ENCODE results near the gene NKTR.

The NKTR gene

DNA sequence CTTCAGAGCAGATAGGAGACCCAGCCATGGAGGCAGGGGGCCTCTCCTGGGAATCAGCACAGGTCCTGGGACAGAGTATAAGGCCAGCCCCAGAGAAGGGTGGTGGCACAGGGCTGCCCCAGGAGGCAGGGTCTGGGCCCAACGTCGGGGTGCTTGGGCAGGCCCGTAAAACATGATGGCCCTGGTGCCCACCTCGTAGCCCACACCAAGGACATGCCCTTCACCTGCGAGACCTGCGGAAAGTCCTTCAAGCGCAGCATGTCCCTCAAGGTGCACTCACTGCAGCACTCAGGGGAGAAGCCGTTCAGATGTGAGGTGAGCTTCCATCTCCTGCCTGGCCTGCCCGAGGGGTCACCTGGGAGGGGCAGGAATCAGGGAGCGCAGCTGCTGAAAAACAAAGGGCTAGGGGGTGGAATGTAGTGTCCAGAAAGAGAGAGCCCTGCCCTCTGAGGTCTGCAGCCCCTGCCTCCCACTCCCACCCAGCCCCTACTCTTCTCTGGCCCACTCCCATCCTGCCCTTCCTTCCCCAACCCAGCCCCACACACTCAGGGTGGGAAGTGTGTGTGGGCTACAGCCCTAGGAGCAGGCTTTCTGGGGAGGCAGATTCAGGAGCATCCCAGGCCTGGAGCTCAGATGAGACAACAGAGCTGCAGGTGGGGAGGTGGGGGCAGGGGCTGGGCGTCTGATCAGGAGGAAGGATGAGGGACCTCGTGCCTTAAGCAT is 62.5 kb downstream of the NKTR start:
- no peak for DNase-seq

GRCh38 chr3:42663581-42664437 is 63.3 kb downstream of the NKTR start:
- no peak for DNase-seq

DNA sequence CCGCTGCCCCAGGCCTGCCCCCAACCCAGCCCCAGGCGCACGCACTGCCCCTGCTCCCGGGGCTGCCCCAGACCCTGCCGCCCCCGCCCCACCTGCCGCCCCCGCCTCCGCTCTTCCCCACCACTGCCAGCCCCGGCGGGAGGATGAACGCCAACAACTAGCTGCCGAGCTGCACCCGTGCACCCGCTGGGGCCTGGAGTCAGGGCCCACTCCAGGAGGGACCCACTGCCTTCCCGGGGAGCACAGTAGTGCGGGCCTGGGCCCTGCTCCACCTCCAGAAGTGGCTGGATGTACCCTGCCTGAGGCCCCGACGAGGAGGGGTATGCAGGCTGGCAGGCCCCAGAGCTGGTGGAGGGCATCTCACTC is 63.9 kb downstream of the NKTR start:
- no peak for DNase-seq

DNA sequence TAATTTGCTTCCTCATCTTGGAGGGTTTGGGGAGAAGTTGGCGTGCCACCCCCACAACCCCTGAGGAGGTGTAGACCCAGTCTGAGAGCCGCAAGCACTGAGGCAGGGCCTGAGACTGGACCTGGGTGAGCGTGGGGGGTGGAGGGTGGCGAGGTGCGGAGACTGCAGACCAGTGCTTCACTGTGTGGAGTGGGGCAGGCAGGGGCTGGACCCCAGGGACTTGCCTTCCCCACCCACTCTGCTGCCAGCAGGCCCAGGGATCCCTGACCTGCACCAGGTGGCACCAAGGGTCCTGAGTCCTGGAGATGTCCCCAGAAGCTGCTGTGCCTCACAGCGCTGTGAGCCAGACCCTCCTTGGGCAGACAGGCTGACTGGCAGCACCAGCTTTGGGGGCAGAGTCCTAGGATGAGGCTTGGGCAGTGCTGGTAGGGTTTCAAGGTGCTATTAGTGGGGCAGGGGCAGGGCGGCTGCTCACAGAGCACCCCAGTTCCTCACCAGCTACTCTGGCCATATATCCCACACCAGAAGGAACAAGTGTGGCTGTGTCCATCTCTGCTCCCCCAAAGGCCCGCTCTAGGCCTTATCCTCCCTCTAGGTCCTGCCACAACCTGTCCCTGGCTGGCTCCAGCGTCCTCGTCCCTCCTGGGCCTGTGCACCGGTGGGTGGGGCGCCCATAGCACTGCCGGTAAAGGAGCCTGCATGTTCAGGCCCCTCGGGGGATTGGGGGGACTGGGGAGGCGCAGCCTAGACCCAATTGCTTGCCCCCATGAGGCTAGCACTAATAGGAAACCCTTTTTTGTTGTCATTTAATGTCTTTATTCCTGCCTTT is 64.8 kb downstream of the NKTR start:
- no peak for DNase-seq

GRCh38 chr3:42666022-42666421 is 65.5 kb downstream of the NKTR start:
- DNase-seq: no peak

- no peak for DNase-seq
These were observed 66.1 kb downstream of the NKTR start for GRCh38 chr3:42666577-42666998.

DNA sequence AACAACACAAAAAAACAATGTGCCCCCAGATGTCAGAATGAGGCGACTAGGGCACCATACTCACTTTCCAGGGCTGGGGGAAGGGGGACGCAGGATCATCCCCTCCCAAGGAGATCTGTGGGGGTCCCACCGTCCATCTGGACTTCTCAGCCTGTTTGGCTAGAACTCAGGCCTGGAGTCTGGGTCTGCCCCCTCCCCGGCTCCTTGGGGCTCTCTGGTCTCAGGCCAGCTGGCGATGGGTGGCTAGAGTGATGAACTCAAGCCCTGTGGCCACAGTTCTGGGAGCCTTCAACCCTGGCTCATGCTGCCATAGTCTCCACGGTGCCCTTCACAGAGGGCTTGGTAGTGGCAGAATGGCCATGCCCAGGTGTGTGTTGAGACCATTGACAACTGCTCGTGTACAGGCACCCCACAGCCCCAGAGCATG is 66.6 kb downstream of the NKTR start:
- DNase-seq: no peak

DNA sequence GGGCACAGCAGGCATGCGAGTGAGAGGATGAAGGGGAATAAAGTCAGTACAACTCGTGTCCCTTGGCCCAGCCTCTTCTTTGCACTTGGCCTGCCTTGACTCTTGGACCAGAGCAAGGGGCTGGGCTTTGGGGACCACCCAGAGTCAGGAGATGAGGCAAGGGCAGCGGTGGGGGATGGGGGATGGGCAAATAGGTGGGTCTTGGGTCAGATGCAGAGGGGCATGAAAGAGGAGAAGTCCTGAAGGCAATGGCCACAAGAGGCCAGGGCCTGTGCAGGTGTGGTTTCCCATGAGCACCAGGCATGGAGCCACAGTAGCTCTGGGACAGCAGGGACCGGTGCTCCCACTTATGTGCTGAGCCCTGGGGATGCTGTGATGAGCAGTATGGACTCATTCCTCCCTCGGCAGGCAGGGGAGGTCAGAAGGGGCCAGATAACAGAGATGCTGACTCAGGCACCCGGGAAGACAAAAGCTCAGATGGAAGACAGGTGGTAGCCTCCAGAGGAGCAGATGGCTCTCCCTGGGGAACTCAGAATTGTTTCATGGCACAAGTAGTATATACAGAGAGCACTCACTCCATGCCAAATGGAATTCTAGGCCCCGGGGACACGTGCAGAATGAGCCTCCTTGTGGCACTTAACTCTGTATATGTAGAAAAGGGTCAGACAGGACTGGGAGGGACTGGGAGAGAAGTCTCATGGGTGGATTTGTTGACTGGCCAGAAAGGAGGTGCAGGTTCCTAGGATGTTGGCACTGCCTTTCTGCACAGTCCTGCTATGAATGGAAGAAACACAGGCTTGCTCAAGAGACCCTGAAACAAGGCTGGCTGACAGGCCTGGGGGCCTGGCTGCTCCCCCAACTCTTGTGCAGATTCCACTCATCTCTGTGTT is 67.3 kb downstream of the NKTR start:
- no peak for DNase-seq

- DNase-seq: no peak
These were observed 67.9 kb downstream of the NKTR start for GRCh38 chr3:42668413-42668760.

DNA sequence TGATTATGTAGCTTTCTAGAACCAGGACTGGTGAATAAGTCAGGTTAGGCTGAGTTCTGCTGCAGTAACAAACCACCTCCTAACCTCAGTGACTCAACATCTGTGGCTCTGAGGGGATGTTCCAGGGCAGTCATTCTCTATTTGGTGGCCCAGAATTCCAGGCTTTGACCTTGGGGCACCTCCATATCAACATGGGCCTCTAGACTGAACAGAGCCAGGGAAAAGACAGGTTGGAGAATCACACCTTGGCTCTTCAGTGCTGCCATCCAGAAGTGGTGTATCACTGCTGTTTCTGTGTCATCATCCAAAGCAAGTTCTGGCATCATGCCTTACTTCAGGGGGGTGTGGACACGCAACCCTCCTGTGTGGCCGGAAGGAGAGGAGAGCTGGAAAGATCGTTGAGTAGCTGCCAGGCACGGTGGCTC is 68.3 kb downstream of the NKTR start:
- DNase-seq: no peak

- no peak for DNase-seq
These were observed 69.6 kb downstream of the NKTR start for GRCh38 chr3:42670051-42670576.

DNA sequence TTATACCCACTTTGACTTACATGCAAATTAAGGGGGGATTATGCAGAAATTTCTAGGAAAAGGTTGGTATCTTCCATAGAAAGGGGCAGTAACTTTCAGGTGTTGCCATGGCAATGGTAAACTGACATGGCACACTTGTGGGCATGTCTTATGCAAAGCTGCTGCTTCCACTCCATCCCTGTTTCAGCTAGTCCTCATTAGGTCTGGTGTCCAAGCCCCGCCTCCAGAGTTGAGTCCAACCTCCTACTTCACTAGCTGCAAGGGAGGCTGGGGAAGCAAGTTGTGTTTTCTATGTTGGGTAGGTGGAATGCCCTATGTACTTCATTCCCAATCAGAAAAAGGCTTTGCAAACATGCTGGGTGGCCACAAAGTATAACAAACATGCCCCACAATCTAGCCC is 70.2 kb downstream of the NKTR start:
- DNase-seq: no peak

DNA sequence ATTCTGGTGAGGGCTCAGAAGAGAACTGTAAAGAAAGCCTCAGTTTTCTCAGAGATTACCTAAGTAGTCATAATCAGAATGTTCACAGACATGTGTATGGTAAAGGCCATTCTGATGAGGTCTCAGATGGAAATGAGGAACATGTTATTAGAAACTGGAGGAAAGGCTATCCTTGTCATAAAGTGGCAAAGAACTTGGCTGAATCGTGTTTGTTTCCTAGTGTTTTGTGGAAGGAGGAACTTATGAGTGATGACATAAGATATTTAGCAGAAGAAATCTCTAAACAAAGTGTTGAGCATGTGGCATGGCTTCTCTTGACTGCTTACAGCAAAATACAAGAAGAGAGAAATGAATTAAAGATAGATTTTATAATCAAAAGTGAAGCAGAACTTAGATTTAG is 72.0 kb downstream of the NKTR start:
- DNase-seq: no peak

DNA sequence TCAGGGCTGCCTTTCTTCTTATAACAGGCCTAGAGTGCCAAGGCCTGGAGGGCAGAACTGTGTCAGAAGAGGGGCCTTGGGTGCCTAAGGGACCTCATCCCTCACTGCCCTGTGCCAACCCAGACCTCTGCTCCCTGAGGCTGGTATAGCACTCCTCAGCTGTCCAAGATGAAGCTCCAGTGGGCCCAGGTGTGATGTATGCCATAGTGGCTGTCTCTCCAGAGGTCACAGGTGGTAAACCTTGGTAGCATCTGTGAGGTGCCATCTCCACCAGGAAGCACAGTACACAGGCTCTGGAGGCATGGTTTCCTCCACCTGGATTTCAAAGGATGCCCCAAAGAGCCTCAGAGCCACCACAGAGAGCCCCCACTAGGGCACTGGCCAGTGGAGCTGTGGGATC is 72.6 kb downstream of the NKTR start:
- no peak for DNase-seq

- DNase-seq: no peak
These were observed 73.7 kb downstream of the NKTR start for GRCh38 chr3:42674146-42674545.

- no peak for DNase-seq
These were observed 75.4 kb downstream of the NKTR start for GRCh38 chr3:42675909-42676308.

DNA sequence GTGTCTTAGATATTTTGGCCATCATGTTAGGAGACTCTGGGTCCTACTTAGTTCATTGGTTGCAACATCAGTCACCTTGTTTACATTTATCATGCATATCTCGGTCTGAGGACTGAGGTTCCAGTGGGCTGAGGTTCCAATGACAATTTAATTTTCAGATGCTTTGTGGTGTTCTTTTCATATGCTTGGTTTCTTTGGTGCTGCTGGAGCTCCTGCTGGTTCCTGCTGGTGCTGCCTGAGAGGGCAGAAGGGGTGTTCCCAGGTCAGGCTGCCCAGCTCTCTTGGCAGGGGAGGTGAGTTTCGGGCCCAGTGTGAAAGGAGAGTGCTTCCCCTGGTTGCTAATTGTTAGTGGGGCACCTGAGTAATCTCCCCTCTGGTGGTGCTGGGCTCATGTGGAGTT is 78.0 kb downstream of the NKTR start:
- DNase-seq: no peak

- DNase-seq: no peak
These were observed 79.8 kb downstream of the NKTR start for GRCh38 chr3:42680271-42680670.

DNA sequence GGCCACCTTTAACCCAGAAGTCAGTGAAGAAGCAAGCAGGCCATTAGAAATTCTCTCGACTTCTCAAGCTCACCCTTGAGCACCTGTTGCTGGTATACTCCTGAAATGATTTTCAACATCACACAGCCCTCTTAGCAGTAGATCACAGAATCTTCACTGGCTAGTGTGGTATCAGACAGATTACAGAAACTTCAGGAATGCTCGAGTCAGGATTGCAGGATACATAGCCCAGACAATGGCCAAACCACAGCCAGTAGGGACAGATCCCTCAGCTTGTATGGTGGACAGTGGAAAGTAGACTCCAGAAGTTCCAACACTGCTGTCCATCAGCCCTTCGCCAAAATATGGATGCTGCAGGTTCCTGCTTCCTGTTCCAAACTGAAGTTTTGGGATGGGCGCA is 80.3 kb downstream of the NKTR start:
- DNase-seq: no peak

GRCh38 chr3:42681361-42682038 is 81.0 kb downstream of the NKTR start:
- no peak for DNase-seq

DNA sequence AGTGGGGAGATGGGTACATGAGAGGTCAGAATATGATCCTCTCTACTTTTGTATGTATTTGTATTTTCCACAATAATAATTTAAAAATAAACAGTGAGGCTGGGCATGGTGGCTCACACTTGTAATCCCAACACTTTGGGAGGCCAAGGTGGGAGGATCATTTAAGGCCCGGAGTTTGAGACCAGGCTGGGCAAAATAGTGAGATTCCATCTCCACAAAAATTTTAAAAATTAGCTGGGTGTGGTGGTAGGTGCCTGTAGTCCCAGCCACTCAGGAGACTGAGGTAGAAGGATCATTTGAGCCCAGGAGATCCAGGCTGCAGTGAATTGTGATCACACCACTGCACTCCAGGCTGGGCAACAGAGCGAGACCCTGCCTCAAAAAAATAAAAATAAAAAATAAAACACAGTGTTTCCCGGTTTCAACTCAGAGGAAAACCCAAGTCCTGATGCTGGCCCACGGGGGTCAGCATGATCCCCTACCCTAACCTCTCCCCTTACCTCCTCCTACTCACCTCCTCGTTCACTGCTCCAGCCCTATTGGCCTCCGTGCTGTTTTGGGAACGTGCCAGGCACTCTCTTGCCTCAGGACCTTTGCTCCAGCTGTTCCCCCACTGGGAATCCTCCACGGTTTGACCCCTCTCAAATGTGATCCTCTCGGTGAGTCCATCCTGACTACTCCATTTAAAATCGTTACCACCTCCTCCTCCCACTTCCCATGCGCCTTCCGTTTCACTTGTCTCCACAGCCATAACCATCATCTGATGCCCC is 82.0 kb downstream of the NKTR start:
- no peak for DNase-seq

Data from NCI-H2107 (cell line).